Daoy (cell line): ENCODE measurements around the gene G0S2. TPM values are rescaled to one million over a fixed set of nuclear protein-coding genes. Genes with fewer than 3 reads are reported as not detected.
"Not testable (repeated sequence)": the region's sequence is repeated elsewhere in the genome, so short reads cannot be mapped to it uniquely, and the experiment has no call there.

ENCODE experiments used
- DNase-seq: peaks from one replicate; pipeline ENCODE4 v3.0.0-alpha.2; 2015; ENCODE audit warnings: low read depth
- total RNA-seq: library from RNA; depleted of rRNA; stranded (reverse); fragments of >200 nt; shearing (Covaris generic); gene quantifications from 2 replicates; pipeline ENCODE4 v1.2.3, GENCODE V29; 2014

The G0S2 gene
- total RNA-seq, 1 experiment from 2014 or later, result 5.7 TPM

DNA sequence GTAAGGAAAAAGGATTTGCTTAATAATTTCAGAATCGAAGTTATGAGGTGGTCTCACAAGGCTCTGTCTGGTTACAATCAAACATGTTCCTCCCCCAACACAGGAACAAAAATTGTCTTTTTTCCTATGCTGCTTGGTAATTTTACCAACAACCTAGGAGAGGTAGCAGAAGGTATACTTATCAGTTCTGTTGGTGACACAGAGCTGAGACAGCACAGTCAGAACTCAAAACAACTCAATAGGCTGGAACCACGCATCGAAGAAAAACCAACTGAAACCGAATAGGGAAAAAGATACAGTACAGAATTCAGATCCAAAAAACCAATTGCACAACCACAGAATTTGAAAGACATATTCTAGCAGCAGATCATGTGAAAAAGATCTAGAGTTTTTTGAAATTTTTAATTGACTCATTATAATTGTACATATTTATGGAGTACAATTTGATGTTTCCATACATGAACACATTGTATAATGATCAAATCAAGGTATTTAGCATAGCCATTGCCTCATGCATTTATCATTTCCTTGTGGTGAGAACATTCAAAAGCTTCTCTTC, 3.8 kb downstream of the G0S2 start:
- no peak for DNase-seq

DNA sequence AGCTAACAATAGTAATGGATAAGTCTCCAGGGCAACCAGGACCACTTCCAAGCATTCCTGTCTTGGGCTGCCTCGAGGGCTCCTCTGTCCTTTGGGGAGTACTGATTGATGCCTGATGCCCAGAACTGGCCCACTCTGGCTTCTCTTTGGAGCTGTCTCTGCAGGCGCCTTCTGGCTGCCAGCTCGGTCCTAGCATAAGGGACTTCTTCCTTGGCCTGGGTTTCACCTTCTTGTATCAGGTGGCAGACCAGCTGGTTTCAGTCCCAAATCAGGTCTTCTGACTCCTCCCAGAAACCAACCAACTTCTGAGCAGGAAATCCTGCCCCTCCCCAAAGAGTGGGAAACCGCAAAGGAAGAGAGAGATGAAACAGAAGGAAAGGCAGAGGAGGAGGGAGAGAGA, 10.6 kb downstream of the G0S2 start:
- DNase-seq, result no peak

DNA sequence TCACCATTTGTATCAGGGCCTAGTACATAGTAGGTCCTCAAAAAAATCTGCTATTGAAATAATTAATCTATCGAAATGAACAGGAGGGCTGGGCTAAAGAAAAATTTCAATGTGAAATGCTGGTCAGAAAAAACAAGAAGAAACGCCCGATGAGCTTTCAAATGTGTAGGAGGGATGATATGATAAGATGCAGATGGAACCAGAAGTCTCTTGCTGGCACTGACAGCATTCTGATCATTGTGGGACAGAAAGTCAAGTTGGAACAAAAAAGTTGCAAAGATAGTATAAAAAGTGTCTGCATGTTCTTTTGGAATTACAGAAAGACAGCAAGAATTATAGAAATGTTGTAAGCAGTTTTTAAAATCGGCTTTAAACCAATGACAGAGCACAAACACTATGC, 11.1 kb downstream of the G0S2 start:
- DNase-seq, result no peak

DNA sequence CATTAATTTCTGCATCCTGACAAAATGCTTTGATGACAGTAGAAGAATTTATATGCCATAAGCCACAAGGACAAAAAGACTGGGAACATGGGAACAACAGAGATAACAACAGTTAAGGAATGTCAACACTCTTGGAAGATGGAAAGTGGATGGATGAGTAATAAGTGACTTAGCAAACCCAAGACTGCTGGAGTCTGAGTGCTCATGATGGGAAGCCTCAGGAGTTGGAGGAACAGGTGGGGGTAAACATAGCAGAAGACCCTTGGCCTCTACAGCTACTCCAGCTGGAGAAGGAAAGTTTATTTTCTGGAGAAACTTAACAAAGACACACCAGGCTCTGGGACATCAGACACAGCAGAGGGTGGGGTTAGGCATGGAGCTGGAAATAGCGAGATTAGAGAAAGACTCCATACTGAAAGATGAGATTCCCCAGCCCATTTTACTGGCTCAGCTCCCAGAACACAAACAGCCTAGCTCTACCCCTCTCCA, 13.6 kb downstream of the G0S2 start:
- DNase-seq, result peak; percentile 74

DNA sequence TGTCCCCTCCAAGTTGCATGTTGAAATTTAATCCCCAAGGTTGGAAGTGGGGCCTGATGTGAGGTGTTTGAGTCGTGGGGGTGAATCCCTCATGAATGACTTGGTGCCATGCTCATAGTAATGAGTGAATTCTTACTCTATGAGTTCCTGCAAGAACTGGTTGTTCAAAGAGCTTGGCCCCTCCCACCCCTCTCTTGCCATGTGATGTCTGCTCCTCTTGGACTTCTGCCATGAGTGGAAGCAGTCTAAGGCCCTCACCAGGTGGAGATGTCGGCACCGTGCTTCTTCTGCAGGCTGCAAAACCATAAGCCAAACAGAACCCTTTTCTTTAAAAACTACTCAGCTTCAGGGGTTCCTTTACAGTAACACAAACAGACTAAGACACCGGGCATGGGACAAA, 14.3 kb downstream of the G0S2 start:
- DNase-seq, result peak; percentile 36

DNA sequence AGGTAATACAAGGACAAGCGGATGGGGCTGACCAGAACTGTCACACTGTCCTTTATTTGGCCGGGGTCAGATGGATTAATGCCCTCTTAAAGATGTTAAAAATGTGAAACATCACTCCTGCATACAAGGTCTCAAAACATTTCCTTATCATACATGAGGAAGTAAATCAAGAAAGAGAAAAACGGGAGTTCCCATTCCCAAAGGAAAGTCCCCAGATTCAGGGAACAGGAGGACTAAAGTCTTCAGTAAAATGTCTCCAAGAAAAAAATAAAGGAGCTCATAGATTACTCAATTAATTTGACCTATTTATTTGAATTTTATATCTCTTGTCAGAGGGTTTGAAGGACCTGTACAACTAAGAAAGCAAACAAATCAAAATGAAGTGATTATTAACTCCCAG, 16.0 kb downstream of the G0S2 start:
- DNase-seq, result no peak

DNA sequence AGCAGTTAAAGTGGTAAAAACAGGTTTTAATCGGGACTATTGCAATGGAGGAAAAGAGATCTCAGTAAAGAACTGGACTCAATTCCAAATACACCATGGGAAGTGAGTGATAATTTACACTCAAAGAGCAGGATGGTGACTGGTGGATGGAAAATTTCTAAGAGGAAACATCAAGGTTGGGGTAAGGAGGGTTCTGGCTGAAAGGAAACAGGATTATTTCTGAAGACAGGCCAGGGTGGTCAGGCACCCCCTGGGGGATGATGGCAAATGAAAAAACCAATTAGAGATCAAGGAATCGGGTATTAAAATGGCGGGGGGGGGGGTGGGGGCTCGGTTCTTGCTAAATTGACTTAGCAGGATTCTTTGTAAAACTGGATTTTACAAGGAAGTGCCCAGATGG, 17.1 kb downstream of the G0S2 start:
- DNase-seq, result no peak

DNA sequence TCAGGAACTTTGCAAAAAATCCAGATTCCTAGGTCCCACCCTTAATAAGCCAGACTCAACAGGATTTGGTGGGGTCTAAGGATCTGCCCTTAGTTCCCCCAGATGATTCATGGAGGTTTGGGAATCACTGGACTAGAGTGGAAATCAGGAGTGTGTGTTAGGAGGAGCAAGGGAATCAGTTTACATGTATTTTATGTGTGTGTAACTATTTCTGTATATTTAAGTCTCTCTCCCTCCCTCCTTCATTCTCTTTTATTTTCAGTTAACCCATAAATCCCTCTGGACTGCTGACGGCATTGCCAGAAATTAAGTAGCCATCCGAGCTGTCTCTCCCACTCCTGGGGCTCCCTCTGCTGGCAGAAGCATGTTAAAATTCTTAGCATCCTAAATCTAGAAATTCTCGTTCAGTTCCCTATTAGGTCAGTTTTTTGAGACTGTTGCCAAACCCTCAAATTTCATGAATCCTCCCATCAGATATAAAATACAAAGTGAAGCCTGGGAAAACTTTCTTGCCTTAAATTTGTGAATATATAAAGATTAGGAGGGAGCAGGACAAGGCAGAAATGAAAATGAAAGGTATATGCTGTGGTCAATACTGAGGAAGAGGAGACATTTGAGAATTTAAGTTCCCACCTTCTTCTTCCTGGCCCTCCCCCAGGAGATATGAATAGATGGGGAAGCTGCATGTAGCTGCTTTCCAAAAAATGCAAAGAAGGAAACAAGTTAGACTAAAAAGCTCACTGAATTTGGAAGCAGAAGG, 17.7 kb downstream of the G0S2 start:
- DNase-seq, result peak; percentile 79

DNA sequence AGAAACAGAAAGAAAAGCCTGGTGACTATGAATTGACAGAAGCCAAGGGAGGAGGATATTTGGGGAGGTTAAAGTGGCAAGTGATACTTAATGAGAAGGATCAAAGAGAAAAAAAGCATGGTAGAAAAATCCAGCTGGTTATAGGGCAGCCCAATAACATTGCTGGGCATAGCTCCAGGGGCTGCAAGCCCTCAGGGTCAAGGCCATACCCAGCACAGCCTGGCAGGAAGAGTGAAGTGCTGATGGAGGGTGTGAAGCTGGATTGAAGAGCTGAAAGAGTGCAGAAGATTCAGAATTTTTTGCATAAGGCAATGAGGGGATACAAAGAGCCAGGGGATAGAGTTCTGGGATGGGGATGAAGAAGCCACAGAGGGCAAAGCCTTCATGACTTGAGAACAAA, 21.5 kb downstream of the G0S2 start:
- DNase-seq, result no peak

DNA sequence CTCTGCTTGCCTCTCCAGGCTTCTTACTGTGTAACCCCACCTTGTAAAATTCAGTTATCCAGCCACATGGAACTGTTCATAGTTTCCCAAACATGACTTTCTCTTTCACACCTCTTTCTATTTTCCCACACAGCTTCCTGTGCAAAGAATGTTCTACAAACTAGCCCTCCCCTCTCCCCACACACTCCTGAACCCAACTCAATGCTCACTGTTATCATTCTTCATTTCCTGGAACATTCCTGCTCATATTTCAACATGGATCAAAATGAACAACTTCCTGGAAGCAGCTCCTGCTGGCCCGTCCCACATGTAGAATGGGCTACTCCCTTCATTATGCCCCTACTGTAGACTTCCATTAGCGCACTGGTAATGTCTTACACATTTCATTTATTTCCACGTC, 21.9 kb downstream of the G0S2 start:
- no peak for DNase-seq

DNA sequence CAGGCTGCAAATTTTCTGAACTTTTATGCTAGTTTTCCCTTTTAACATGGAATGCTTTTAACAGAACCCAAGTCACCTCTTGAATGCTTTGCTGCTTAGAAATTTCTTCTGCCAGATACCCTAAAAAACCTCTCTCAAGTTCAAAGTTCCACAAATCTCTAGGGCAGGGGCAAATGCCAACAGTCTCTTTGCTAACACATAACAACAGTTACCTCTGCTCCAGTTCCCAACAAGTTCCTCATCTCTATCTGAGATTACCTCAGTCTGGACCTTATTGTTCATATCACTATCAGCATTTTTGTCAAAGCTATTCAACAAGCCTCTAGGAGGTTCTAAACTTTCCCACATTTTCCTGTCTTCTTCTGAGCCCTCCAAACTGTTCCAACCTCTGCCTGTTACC, 25.5 kb downstream of the G0S2 start:
- not testable (repeated sequence) for DNase-seq

DNA sequence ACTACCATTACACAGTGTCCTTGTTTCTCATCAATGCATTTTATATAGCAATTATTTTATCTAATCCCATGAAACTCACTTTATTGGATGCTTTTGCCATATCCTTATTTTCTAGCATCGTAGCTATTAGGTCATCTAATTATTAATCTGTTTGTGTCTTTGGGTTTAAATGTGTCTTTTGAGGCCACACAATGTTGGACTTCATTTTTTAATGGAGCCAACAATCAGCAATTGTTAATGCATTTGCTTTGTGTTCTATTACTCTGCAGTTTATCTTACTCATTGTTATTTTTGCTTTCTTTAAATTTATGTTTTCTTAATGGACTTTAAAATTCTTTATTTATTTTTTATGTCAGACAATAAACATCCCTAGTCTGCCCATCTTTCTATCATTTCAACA, 27.6 kb downstream of the G0S2 start:
- no peak for DNase-seq

DNA sequence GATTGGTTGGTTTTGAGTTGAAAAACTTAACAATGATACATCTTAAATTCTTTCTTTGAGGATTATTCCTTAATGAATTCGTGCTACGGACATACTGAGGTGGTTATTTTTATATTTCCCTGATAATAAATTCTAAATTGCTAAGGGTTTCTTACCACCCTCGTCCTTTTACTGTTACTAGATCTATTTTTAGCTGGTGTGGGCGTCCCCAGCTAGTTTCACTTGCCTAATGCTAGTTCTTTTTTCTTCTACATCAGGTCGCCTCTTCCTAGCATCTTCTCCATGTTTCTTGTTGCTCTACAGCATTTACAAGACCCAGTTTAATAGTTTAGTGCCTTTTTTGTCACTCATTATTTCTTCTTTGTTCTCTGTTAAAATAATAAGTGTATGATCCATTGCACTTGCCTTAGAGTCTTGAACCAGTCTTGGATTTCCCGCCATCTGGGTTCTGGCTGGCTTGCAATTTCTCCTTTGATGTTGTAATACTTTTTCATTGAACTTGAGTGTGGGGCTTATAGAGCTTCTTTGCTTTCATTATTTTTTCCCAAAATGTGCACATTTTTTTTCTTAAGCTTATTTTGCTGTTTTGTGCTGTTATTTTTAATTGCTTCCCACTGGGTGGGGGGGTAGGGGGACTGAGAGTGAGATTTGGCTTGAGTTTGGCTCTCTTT, 28.8 kb downstream of the G0S2 start:
- DNase-seq, result no peak

DNA sequence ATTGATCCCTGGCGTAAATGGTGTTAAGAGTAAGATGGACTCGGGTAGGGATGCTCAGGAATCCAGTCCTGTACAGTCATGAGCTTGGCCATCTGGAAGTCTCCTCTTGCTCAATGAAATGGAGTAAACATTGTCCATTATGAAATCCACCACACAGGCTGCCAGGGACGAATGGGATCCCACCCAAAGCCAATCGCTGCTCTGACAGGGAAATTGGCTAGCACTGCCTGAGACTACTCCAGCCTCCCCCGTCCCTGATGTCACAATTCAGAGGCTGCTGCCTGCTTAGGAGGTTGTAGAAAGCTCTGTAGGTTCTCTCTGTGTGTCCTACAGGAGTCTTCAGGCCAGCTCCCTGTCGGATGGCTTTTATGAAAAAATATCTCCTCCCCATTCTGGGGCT, 29.4 kb downstream of the G0S2 start, which contains the start of gene HSD11B1:
Gene HSD11B1 (plus strand): TSS at position 263 of the 400 bp plus-strand sequence. CDS start 97 bp downstream, at position 360.
- no peak for DNase-seq

DNA sequence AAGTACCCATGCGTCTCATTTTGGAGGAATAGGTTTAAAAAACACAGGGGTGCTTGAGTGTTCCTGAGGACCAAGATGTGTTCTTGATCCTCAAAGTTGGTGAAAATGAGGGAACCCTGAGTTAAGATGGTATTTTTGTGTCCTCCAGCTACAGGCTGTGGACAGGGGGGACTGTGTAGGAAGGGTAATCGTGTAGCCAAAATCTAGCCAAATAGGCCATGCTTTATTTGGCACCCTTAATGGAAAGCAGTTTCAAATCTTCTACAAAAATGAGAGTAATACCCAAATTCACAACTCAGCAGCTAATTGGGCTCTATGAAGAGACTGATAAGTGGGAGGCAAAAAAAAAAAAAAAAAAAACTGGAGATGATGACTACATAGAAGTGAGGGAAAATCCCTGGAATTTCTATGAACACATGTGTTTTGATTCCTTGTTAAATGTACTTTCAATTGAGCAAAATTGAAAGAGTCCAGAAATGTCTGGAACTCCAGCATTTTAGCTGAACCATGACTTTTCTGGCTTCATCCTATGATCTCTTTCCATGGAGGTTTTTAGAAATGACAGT, 29.9 kb downstream of the G0S2 start:
- DNase-seq, result no peak

DNA sequence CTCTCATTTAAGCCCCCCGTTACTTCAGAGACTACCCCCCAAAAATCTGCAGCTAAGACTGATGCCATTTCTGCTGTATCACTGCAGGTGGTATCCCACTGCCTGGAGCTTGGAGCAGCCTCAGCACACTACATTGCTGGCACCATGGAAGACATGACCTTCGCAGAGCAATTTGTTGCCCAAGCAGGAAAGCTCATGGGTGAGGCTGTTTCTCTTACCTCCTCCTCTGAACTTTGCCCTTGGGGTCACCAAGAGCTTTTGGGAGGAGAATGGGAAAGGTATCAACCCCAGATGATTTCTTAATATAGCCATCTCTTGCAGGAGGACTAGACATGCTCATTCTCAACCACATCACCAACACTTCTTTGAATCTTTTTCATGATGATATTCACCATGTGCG, 31.4 kb downstream of the G0S2 start:
- no peak for DNase-seq

DNA sequence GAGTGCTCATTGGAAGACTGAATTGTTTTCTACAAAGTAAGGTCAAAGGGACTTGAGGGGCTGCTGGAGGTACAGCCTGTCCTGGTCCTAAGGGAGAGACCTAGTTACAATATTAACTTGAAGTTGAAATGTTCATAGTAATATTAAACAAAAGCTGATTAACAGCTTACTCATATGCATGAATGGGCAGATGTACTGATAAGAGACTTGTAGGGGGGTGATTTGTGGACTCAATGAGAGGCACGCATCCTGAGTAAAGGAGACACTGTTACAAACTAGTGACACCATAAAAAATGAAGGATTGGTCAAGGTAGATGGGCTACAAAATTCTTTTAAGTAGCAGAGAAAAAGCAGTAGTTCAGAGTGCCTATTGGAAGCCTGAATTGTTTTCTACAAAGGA, 32.1 kb downstream of the G0S2 start:
- DNase-seq, result no peak

DNA sequence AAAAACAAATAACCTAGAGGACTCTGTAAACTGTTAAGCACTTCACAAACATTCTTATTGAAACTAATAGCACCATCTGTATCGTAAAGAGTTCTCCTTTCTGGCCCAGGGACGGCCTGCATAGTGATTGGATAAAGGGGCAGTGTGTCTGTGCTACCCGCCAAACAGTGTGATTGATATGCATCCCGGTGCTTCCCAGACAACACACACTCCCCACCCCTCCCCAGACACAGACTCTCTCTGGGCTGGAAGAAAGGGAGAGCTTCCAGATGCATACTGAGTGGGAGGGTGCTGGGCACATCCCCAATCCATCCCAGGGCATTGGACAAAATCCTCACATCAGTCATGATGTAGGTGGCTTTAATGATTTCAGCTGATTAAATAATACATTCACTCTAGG, 33.1 kb downstream of the G0S2 start:
- no peak for DNase-seq

DNA sequence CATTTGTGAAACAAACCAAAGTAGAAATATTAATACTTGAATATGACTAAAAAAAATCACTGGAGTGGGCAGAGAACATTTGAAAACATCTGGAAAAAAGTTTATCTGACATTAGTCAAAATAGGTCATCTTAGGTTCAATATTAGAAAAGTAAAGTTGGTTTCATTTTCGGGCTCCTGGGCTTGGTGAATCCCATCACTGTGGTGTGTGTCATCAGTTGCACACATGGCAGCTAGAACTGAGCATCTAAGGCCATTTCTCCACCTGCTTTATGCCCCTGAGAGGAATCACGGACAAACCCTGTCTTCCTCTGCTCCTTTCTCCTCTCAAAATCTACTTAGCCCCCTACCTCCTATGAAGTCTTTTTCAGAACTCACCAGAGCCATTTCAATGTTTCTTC, 34.9 kb downstream of the G0S2 start:
- DNase-seq, result peak; percentile 11

DNA sequence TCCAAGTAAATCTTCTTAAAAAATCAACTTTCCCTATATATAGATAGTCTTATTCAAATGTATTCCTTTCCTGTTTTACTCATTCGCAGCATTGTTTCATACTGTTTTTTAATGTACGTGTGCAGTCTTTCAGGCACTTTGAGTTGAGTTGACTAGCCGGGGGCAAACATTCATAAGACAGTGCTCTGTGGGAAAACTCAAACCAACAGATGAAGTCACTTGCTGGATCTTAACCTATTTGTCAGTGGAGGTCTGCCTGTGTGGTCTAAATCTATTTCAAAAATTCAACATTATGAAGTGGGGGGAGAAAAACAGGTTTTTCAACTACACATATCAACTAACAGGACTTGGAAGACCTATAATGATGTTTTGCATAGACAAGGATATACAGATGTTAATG, 35.6 kb downstream of the G0S2 start:
- no peak for DNase-seq

DNA sequence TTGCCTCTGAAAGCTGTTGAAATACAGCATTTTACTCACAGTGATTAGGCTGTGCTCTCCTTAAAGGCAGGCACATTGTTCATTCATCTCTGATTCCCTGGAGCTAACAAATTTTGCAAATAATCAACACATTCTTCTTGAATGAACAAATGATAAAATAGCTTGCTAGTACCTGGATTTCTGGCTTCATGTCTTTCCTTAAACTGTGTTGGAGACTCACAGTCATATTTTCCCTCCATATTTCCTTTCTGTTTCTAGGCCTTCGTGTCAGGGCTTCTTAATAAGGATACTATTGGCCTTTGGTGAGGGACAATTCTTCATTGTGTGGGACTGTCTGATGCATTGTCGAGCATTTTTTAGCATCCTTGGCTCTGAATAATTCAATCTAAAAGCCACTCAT, 39.1 kb downstream of the G0S2 start:
- DNase-seq, result no peak

DNA sequence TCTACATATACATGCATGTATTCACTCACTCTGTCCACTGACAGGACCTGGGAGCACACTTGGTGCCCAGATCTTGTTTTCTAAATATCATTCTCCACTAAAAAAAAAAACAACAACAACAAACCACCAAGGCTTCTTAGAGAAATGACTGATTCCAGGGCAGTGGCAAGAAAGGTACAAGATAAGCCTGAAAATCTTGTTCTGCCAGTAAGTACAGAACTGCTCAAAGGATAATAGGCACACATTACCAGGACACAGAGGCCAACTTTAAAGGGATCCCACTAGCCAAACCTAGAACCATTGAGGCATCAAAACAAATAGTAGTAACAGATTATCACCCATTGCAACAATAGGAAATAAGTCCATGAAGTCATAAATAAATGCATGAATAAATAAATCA, 40.1 kb downstream of the G0S2 start:
- no peak for DNase-seq

DNA sequence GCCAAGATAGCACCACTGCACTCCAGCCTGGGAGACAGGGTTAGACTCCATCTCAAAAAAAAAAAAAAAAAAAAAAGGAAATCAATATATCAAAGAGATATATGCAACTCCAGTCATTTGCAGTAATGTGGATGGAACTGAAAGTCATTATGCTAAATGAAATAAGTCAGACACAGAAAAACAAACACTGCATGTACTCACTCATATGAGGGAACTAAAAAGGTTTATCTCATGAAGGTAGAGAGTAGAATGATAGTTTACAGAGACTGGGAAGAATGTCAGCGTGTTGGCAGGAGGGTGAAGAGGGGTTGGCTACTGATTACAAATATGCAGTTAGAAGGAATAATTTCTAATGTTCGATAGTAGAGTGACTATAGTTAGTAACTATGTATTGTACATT, 42.6 kb downstream of the G0S2 start:
- no peak for DNase-seq
